NT2/D1 (cell line): ENCODE results near the gene PCGF2.

Experiments used
- SUZ12 ChIP-seq: IDR thresholded peaks from 2 replicates; pipeline ENCODE4 v1.6.1; 2011; ENCODE audit not compliant: insufficient read length, insufficient read depth; ENCODE audit errors: extremely low read depth
- ZNF274 ChIP-seq: IDR thresholded peaks from 2 replicates; pipeline ENCODE4 v1.6.1; 2011; ENCODE audit warnings: mild to moderate bottlenecking, low read depth, low read length

- no peak for TF ChIP-seq SUZ12
- TF ChIP-seq ZNF274: no peak
These were observed 34.6 kb downstream of the PCGF2 start for GRCh38 chr17:38713456-38714075.
